ENCODE measurements around the gene C8G.

DNA sequence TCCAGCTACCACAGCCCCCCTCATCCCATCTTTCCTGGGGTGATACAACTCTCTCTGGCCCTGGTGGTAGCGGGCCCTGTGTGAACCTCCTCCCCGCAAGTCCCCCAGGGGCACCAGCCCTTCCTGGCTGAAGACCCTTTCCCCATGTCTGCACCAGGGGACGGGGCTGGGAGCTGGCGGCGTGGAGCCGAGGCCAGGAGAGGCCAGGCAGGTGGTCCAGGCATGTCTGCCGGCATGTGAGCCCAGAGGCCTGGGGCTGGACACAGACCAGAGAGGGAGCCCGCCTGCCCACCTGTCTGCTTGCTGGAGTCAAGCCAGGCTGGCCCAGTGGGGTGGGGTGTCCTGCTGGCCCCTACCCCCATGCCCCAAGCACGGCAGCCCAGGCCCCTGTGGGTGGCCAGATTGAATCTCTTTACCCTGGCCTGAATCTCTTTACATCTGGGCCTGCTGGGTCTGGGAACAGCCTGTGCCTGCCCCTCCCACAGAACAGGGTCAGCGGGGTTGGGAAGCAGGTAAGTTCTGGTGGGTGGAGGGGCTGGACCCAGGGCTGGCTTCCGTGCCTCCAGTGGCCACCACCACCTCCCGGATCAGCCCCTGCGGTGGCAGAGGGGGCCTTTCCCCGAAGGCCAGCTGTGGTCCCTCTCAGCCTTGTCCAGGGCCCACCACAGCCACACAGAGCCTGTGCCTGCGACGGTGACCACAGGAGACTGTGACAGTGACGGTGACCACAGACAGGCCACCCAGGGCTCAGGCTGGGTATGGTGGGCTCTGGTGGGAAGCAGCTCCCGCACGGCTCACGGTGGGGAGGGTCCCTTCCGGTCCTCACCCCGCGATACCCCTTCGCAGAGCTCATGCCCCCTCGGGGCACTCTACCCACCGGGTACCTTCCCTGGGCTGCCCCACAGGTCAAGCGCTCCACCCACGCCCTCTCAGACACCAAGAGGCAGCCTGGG, 14.1 kb downstream of the C8G start:
- TF ChIP-seq YY1 (IDR thresholded peaks at IDR 0.05; ENCODE audit: borderline replicate concordance in 1 of 3, control insufficient read depth in 1 of 3, extremely low read depth in 1 of 3, insufficient read depth in 3 of 3, insufficient read length in 1 of 3, insufficient replicate concordance in 2 of 3, low read depth in 1 of 3, low read length in 2 of 3) (no peak), CHD1 (IDR thresholded peaks at IDR 0.05; ENCODE audit: low read length) (no peak), NFRKB (IDR thresholded peaks at IDR 0.05; ENCODE audit: low read depth) (no peak), FOXK1 (CRISPR knock-in tag; IDR thresholded peaks at IDR 0.05; ENCODE audit: borderline replicate concordance) (no peak)
- TF ChIP-seq, protein P1, sequence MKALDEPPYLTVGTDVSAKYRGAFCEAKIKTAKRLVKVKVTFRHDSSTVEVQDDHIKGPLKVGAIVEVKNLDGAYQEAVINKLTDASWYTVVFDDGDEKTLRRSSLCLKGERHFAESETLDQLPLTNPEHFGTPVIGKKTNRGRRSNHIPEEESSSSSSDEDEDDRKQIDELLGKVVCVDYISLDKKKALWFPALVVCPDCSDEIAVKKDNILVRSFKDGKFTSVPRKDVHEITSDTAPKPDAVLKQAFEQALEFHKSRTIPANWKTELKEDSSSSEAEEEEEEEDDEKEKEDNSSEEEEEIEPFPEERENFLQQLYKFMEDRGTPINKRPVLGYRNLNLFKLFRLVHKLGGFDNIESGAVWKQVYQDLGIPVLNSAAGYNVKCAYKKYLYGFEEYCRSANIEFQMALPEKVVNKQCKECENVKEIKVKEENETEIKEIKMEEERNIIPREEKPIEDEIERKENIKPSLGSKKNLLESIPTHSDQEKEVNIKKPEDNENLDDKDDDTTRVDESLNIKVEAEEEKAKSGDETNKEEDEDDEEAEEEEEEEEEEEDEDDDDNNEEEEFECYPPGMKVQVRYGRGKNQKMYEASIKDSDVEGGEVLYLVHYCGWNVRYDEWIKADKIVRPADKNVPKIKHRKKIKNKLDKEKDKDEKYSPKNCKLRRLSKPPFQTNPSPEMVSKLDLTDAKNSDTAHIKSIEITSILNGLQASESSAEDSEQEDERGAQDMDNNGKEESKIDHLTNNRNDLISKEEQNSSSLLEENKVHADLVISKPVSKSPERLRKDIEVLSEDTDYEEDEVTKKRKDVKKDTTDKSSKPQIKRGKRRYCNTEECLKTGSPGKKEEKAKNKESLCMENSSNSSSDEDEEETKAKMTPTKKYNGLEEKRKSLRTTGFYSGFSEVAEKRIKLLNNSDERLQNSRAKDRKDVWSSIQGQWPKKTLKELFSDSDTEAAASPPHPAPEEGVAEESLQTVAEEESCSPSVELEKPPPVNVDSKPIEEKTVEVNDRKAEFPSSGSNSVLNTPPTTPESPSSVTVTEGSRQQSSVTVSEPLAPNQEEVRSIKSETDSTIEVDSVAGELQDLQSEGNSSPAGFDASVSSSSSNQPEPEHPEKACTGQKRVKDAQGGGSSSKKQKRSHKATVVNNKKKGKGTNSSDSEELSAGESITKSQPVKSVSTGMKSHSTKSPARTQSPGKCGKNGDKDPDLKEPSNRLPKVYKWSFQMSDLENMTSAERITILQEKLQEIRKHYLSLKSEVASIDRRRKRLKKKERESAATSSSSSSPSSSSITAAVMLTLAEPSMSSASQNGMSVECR (CRISPR knock-in tag; IDR thresholded peaks at IDR 0.05), result no peak
- TF ChIP-seq, protein P2, sequence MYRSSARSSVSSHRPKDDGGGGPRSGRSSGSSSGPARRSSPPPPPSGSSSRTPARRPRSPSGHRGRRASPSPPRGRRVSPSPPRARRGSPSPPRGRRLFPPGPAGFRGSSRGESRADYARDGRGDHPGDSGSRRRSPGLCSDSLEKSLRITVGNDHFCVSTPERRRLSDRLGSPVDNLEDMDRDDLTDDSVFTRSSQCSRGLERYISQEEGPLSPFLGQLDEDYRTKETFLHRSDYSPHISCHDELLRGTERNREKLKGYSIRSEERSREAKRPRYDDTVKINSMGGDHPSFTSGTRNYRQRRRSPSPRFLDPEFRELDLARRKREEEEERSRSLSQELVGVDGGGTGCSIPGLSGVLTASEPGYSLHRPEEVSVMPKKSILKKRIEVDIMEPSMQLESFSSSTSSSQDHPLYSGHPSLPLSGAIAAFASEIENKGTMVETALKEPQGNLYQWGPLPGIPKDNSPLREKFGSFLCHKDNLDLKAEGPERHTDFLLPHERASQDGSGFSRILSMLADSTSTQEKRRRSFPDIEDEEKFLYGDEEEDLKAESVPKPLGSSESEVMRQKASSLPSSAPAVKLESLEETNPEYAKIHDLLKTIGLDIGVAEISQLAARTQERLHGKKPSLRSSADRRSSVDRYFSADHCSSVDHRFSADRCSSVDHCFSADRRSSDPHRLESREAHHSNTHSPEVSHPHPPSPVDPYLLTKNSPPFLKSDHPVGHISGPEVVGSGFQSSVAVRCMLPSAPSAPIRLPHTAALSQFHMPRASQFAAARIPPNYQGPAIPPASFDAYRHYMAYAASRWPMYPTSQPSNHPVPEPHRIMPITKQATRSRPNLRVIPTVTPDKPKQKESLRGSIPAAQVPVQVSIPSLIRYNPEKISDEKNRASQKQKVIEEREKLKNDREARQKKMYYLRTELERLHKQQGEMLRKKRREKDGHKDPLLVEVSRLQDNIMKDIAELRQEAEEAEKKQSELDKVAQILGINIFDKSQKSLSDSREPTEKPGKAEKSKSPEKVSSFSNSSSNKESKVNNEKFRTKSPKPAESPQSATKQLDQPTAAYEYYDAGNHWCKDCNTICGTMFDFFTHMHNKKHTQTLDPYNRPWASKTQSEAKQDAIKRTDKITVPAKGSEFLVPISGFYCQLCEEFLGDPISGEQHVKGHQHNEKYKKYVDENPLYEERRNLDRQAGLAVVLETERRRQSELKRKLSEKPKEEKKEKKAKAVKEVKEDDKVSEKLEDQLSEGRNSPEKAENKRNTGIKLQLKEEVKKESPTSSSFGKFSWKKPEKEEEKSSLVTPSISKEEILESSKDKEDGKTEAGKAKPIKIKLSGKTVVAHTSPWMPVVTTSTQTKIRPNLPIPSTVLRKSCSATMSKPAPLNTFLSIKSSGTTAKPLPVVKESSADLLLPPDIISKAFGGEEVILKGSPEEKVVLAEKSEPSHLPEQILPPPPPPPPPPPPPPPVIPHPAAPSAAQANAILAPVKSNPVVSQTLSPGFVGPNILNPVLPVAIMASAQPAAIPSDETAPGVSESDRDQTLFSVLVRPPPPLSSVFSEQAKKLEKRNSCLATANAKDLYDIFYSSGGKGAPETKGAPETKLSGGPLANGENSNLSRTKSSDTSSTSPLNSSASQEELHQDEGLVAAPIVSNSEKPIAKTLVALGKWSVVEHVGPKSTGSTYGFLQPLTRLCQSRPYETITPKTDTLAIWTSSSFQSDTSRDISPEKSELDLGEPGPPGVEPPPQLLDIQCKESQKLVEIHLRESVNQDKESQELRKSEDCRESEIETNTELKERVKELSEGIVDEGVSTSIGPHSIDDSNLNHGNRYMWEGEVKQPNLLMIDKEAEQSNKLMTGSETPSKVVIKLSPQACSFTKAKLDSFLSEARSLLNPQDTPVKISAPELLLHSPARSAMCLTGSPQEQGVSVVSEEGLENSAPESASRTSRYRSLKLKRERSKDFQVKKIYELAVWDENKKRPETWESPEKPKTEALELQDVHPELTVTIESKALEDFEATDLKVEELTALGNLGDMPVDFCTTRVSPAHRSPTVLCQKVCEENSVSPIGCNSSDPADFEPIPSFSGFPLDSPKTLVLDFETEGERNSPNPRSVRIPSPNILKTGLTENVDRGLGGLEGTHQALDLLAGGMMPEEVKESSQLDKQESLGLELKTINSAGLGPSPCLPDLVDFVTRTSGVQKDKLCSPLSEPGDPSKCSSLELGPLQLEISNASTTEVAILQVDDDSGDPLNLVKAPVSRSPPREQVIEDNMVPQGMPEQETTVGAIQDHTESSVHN (IDR thresholded peaks at IDR 0.05; ENCODE audit: borderline replicate concordance in 1 of 2, low read depth in 1 of 2), result no peak
